GM12878 (cell line): ENCODE data around the gene ZCCHC24.

Experiments
- EP300 ChIP-seq, 2 experiments: fragments of 150-350 bp in 1 of 2; IDR thresholded peaks; 2 replicates each; pipeline ENCODE4 v1.6.1; 2011 to 2012; ENCODE audit warnings: low read depth in 2 of 2, low read length in 2 of 2, borderline replicate concordance in 1 of 2, improper control_type of control experiment in 1 of 2, inconsistent platforms in 1 of 2; ENCODE audit not compliant: control insufficient read depth in 1 of 2
- EZH2 ChIP-seq: IDR thresholded peaks from 2 replicates; pipeline ENCODE4 v1.6.1; 2012; ENCODE audit warnings: low read depth, mild to moderate bottlenecking, control low read depth, inconsistent platforms, low read length, borderline replicate concordance; ENCODE audit not compliant: control insufficient read depth
- HDAC2 ChIP-seq: fragments of 200-600 bp; sonication (generic); IDR thresholded peaks from 2 replicates; pipeline ENCODE4 v1.6.1; 2017
- MTA2 ChIP-seq: fragments of 450-650 bp; IDR thresholded peaks from 2 replicates; pipeline ENCODE4 v1.6.1; 2016; ENCODE audit warnings: low read depth, mild to moderate bottlenecking, moderate library complexity
- TF ChIP-seq, protein P1 (sequence below), 3 experiments: IDR thresholded peaks in 2 of 3; conservative IDR thresholded peaks in 1 of 3; 2 replicates each; pipeline ENCODE4 v1.5.1; 2011; ENCODE audit warnings: low read depth in 3 of 3, low read length in 3 of 3, mild to moderate bottlenecking in 3 of 3, control low read depth in 2 of 3, moderate library complexity in 2 of 3, inconsistent platforms in 1 of 3, mixed read lengths in 1 of 3; ENCODE audit not compliant: control insufficient read depth in 2 of 3, insufficient read depth in 1 of 3; ENCODE audit errors: extremely low read depth in 1 of 3

DNA sequence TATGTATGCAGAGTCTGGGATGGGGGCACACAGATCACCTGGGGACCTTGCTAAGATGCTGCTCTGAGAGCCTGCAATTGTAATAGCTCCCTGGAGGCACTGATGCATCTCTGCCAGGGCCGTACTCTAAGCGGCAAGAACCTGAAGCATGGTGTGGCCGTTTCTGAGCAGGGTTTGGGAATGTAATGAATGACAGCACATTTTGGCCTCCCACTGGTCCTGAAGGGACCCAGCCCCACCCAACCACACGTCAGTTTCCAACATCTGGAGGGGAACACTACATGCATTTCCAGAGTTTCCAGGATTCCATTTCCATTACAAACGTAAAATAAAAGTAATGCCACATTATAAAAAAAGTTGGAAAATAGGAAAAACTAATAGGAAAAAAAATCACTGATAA lies 14.0 kb downstream of the ZCCHC24 start:
- TF ChIP-seq MTA2: no peak
- TF ChIP-seq EZH2: no peak
- TF ChIP-seq, protein P1, sequence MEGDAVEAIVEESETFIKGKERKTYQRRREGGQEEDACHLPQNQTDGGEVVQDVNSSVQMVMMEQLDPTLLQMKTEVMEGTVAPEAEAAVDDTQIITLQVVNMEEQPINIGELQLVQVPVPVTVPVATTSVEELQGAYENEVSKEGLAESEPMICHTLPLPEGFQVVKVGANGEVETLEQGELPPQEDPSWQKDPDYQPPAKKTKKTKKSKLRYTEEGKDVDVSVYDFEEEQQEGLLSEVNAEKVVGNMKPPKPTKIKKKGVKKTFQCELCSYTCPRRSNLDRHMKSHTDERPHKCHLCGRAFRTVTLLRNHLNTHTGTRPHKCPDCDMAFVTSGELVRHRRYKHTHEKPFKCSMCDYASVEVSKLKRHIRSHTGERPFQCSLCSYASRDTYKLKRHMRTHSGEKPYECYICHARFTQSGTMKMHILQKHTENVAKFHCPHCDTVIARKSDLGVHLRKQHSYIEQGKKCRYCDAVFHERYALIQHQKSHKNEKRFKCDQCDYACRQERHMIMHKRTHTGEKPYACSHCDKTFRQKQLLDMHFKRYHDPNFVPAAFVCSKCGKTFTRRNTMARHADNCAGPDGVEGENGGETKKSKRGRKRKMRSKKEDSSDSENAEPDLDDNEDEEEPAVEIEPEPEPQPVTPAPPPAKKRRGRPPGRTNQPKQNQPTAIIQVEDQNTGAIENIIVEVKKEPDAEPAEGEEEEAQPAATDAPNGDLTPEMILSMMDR (IDR thresholded peaks at IDR 0.05 in 2 of 3, conservative IDR thresholded peaks at IDR 0.05 in 1 of 3; ENCODE audit: control insufficient read depth in 2 of 3, extremely low read depth in 1 of 3, insufficient read depth in 1 of 3, low read depth in 3 of 3, low read length in 3 of 3): no peak
- no peak for TF ChIP-seq EP300 (IDR thresholded peaks at IDR 0.05; ENCODE audit: borderline replicate concordance in 1 of 2, control insufficient read depth in 1 of 2, low read depth in 2 of 2, low read length in 2 of 2)
- no peak for TF ChIP-seq HDAC2
